Measurements from ENCODE around the gene GIGYF2. TPM values are rescaled to one million over a fixed set of nuclear protein-coding genes. Genes with fewer than 3 reads are reported as not detected.

Gene GIGYF2
- total RNA-seq, 1 experiment from 2014 or later = 40.4 TPM

DNA sequence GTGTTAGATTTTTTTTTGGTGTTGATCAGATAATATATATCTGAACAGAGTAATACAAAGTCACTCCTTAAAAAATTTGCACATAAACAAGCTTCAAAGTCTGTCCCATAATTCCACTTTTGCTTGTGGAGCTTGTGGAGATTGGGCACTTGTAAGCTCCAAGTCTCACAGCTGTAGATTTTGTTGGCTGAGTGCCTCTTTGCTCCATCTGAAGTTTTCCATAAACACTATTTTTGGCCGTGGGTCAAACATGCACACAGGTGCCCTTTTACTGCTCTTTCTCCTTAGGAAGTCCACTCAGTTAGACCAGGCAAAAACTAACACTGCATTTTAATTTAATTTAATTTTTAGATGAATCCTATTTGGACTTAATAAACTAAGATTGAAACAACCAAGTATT lies 82.8 kb downstream of the GIGYF2 start:
- H3K4me3 ChIP-seq (ENCODE audit: low read depth, low read length) = no peak overlapping the region
- H3K27ac Mint-ChIP-seq (ENCODE audit: unreplicated experiment) = no peak overlapping the region
- intact Hi-C loops (cut with micrococcal nuclease; ENCODE audit: unreplicated experiment) = no loop called here
- H3K4me3 Mint-ChIP-seq (ENCODE audit: unreplicated experiment) = no peak overlapping the region
- no peaks in the 10 kb centered on the region for H3K9me3 ChIP-seq
- POLR2A ChIA-PET = no interaction called here
- DNase-seq = no peak
- no peaks in the 10 kb centered on the region for H3K27me3 ChIP-seq (replicated peaks; ENCODE audit: control insufficient read depth, insufficient read depth, low read length)
- H3K36me3 Mint-ChIP-seq (ENCODE audit: insufficient read depth, unreplicated experiment) = peaks cover 7% of the 10 kb centered on the region
- CTCF ChIA-PET = no interaction called here
- H3K9me3 Mint-ChIP-seq (ENCODE audit: unreplicated experiment) = no peaks in the 10 kb centered on the region
- no peaks in the 10 kb centered on the region for H3K27me3 Mint-ChIP-seq (ENCODE audit: insufficient read depth, unreplicated experiment)
- TF ChIP-seq, protein P1, sequence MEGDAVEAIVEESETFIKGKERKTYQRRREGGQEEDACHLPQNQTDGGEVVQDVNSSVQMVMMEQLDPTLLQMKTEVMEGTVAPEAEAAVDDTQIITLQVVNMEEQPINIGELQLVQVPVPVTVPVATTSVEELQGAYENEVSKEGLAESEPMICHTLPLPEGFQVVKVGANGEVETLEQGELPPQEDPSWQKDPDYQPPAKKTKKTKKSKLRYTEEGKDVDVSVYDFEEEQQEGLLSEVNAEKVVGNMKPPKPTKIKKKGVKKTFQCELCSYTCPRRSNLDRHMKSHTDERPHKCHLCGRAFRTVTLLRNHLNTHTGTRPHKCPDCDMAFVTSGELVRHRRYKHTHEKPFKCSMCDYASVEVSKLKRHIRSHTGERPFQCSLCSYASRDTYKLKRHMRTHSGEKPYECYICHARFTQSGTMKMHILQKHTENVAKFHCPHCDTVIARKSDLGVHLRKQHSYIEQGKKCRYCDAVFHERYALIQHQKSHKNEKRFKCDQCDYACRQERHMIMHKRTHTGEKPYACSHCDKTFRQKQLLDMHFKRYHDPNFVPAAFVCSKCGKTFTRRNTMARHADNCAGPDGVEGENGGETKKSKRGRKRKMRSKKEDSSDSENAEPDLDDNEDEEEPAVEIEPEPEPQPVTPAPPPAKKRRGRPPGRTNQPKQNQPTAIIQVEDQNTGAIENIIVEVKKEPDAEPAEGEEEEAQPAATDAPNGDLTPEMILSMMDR (IDR thresholded peaks at IDR 0.05; ENCODE audit: insufficient read depth in 1 of 2, low read depth in 1 of 2, low read length in 1 of 2, severe bottlenecking in 1 of 2, unreplicated experiment in 1 of 2) = no peak
- H3K4me1 Mint-ChIP-seq (ENCODE audit: low read depth, unreplicated experiment) = peaks cover 13% of the 10 kb centered on the region
- no peaks in the 10 kb centered on the region for H3K36me3 ChIP-seq (ENCODE audit: control insufficient read depth, insufficient read depth, low read length)
- BruUV-seq (replicated peaks) = no TSS peak
- H3K4me1 ChIP-seq = peaks cover 29% of the 10 kb centered on the region

DNA sequence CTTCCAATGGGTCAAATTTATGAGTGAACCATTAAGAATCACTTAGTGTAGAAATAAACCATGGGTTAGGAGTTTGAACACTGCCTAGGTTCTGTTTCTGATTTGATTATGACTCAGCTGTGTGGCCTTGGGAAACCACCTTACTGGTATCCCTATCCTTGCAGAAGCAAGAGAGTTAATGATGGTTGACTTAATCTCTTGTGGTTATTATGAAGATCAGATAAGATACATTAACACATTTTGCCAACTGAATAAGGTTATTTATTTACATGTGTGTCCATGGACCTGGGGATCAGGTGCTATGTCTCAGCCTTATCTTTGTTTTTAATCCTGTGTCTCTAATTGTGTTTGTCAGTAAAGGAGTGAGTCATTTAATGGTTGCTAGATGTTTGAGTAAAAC lies 84.6 kb downstream of the GIGYF2 start:
- POLR2A ChIA-PET = no interaction called here
- no peaks in the 10 kb centered on the region for H3K9me3 ChIP-seq
- intact Hi-C loops (cut with micrococcal nuclease; ENCODE audit: unreplicated experiment) = no loop called here
- no peak overlapping the region for H3K4me3 Mint-ChIP-seq (ENCODE audit: unreplicated experiment)
- no peaks in the 10 kb centered on the region for H3K36me3 ChIP-seq (ENCODE audit: control insufficient read depth, insufficient read depth, low read length)
- CTCF ChIA-PET = no interaction called here
- H3K36me3 Mint-ChIP-seq (ENCODE audit: insufficient read depth, unreplicated experiment) = peaks cover 12% of the 10 kb centered on the region
- no peak overlapping the region for H3K4me3 ChIP-seq (ENCODE audit: low read depth, low read length)
- DNase-seq = no peak
- TF ChIP-seq, protein P1 (IDR thresholded peaks at IDR 0.05; ENCODE audit: insufficient read depth in 1 of 2, low read depth in 1 of 2, low read length in 1 of 2, severe bottlenecking in 1 of 2, unreplicated experiment in 1 of 2) = no peak
- BruUV-seq (replicated peaks) = no TSS peak
- no peaks in the 10 kb centered on the region for H3K27me3 Mint-ChIP-seq (ENCODE audit: insufficient read depth, unreplicated experiment)
- H3K9me3 Mint-ChIP-seq (ENCODE audit: unreplicated experiment) = no peaks in the 10 kb centered on the region
- H3K27ac Mint-ChIP-seq (ENCODE audit: unreplicated experiment) = no peak overlapping the region
- no peaks in the 10 kb centered on the region for H3K27me3 ChIP-seq (replicated peaks; ENCODE audit: control insufficient read depth, insufficient read depth, low read length)
- peaks cover 14% of the 10 kb centered on the region for H3K4me1 ChIP-seq
- H3K4me1 Mint-ChIP-seq (ENCODE audit: low read depth, unreplicated experiment) = peaks cover 7% of the 10 kb centered on the region

DNA sequence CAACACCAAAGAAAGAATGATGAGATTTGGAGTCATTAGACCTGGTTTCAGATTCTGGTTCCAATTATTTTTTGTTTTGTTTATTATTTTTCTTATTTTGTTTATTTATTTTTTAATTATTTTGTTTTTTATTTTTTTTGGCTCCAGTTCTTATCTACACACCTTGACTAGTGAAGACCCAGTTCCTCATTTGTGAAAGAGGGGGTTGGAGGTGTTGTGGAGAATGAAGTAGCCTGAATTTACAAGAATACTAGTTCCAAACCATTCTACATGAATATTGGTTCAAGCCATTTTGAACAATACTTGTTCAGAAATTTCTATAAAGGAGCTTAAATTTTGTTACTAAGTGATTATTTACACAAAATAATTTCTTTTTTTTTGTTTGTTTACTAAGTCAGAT lies 86.1 kb downstream of the GIGYF2 start:
- POLR2A ChIA-PET = no interaction called here
- BruUV-seq (replicated peaks) = no TSS peak
- no peak overlapping the region for H3K27ac Mint-ChIP-seq (ENCODE audit: unreplicated experiment)
- no peaks in the 10 kb centered on the region for H3K27me3 ChIP-seq (replicated peaks; ENCODE audit: control insufficient read depth, insufficient read depth, low read length)
- H3K4me1 ChIP-seq = peaks cover 7% of the 10 kb centered on the region; the same call in 1 of the 2 replicates
- TF ChIP-seq, protein P1 (IDR thresholded peaks at IDR 0.05; ENCODE audit: insufficient read depth in 1 of 2, low read depth in 1 of 2, low read length in 1 of 2, severe bottlenecking in 1 of 2, unreplicated experiment in 1 of 2) = no peak
- no peaks in the 10 kb centered on the region for H3K27me3 Mint-ChIP-seq (ENCODE audit: insufficient read depth, unreplicated experiment)
- H3K9me3 ChIP-seq = no peaks in the 10 kb centered on the region
- H3K4me1 Mint-ChIP-seq (ENCODE audit: low read depth, unreplicated experiment) = peaks cover 6% of the 10 kb centered on the region
- no peaks in the 10 kb centered on the region for H3K9me3 Mint-ChIP-seq (ENCODE audit: unreplicated experiment)
- no peak overlapping the region for H3K4me3 Mint-ChIP-seq (ENCODE audit: unreplicated experiment)
- no peak overlapping the region for H3K4me3 ChIP-seq (ENCODE audit: low read depth, low read length)
- H3K36me3 ChIP-seq (ENCODE audit: control insufficient read depth, insufficient read depth, low read length) = no peaks in the 10 kb centered on the region
- intact Hi-C loops (cut with micrococcal nuclease; ENCODE audit: unreplicated experiment) = no loop called here
- CTCF ChIA-PET = no interaction called here
- DNase-seq = no peak
- peaks cover 19% of the 10 kb centered on the region for H3K36me3 Mint-ChIP-seq (ENCODE audit: insufficient read depth, unreplicated experiment)
